Activated effector memory CD4-positive, alpha-beta T cell treated with Interleukin-2 at 50 U/mL for 16 hours (primary cell): Measurements from ENCODE around the gene MED1.

Experiments
- DNase-seq: peaks from one replicate; pipeline ENCODE4 v3.0.0-alpha.2; 2020

The MED1 gene

GRCh38 chr17:39361064-39361463 is 90.0 kb downstream of the MED1 start:
- no peak for DNase-seq

DNA sequence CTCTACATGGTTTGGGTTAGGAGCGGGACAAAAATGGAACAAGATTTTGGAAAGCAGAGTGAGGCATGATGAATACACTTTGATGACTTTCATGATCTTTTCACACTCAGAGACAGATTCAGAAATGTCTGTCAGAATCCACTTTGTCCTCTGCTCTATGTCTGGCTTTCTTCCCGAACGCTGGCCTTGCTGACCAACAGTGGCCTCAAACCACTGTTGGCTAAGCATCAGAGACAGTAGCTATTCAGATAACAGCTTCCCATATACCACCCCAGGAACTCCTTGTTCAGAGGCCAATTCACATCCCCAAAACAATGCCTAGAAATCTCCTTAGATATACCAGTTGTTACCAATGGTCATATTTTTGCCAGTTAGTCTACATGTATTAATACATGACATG is 90.5 kb downstream of the MED1 start:
- DNase-seq = no peak

GRCh38 chr17:39359994-39360393 is 91.1 kb downstream of the MED1 start:
- DNase-seq = no peak

- DNase-seq = no peak
These were observed 93.1 kb downstream of the MED1 start for GRCh38 chr17:39357986-39358385.

GRCh38 chr17:39357488-39357887 is 93.6 kb downstream of the MED1 start:
- no peak for DNase-seq
